NB4 (cell line): ENCODE measurements around the gene LRIG1.

Source experiments
- DNase-seq: peaks from one replicate; pipeline ENCODE4 v3.0.0; 2010; ENCODE audit warnings: low read depth
- H3K4me3 ChIP-seq: one replicate; pipeline ENCODE4 v1.5.1; 2011; ENCODE audit warnings: mild to moderate bottlenecking, low read depth, low read length, moderate library complexity
- MYC ChIP-seq: IDR thresholded peaks from 2 replicates; pipeline ENCODE4 v1.6.1; 2011; ENCODE audit warnings: low read depth, low read length
- POLR2A ChIP-seq: IDR thresholded peaks from 2 replicates; pipeline ENCODE4 v1.6.1; 2011; ENCODE audit warnings: mild to moderate bottlenecking; ENCODE audit not compliant: insufficient read length; ENCODE audit errors: extremely low read depth
- TF ChIP-seq, protein P1 (sequence below): IDR thresholded peaks from one replicate; pipeline ENCODE4 v1.5.1; 2012; ENCODE audit warnings: low read depth, low read length
- TF ChIP-seq, protein P2 (sequence below): IDR thresholded peaks from 2 replicates; pipeline ENCODE4 v1.6.1; 2011; ENCODE audit warnings: low read depth, low read length

The LRIG1 gene

DNA sequence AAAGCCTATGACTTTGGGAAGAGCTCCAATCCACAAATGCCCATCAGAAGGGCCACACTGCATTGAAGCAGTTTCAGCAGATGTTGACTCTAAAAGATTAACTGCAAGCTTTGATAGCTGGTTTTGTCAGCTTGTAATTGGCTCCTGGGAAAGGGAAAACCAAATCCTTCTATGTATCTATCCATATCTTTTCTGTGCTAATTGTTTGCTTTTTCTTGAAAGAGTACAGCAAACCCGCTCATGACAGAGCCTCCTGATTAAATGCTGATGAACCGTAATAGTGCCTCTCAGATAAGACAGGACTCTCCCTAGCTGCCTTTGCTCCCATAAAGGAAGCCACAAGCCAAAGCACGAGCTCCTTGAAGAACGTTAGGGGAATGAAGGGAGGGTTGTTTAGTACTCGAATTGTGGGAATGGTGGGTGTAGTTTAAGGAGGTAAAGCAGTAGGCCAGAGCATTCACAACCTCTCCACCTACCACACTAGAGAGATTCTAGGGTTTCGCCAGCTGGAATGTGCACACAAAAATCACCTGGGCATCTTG, 33.6 kb upstream of the LRIG1 start:
- H3K4me3 ChIP-seq: no peak overlapping the region
- no peak for DNase-seq
- TF ChIP-seq POLR2A (no peak), MYC (no peak)
- TF ChIP-seq, protein P1, sequence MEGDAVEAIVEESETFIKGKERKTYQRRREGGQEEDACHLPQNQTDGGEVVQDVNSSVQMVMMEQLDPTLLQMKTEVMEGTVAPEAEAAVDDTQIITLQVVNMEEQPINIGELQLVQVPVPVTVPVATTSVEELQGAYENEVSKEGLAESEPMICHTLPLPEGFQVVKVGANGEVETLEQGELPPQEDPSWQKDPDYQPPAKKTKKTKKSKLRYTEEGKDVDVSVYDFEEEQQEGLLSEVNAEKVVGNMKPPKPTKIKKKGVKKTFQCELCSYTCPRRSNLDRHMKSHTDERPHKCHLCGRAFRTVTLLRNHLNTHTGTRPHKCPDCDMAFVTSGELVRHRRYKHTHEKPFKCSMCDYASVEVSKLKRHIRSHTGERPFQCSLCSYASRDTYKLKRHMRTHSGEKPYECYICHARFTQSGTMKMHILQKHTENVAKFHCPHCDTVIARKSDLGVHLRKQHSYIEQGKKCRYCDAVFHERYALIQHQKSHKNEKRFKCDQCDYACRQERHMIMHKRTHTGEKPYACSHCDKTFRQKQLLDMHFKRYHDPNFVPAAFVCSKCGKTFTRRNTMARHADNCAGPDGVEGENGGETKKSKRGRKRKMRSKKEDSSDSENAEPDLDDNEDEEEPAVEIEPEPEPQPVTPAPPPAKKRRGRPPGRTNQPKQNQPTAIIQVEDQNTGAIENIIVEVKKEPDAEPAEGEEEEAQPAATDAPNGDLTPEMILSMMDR: no peak
- TF ChIP-seq, protein P2, sequence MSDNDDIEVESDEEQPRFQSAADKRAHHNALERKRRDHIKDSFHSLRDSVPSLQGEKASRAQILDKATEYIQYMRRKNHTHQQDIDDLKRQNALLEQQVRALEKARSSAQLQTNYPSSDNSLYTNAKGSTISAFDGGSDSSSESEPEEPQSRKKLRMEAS: no peak

DNA sequence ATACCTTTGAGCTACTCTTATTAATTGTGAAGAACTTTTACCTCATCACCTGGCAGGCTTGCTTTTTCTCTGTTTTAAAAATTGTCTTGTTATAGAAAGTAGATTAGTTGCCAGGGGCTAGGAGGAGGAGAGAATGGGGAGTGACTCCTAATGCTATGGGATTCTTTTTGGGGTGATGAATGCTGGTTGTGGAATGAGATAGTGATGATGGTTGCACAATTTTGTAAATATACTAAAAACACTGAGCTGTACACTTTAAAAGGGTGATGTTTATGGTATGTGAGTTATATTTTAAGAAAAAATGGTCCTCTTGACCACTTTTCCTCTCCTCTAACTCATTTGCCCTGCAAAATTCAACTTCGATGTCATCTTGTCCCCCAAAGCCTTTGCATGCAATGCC, 31.8 kb upstream of the LRIG1 start:
- no peak for DNase-seq
- no peak for TF ChIP-seq POLR2A
- TF ChIP-seq, protein P2: no peak
- TF ChIP-seq MYC: no peak
- TF ChIP-seq, protein P1: no peak
- H3K4me3 ChIP-seq: no peak overlapping the region

DNA sequence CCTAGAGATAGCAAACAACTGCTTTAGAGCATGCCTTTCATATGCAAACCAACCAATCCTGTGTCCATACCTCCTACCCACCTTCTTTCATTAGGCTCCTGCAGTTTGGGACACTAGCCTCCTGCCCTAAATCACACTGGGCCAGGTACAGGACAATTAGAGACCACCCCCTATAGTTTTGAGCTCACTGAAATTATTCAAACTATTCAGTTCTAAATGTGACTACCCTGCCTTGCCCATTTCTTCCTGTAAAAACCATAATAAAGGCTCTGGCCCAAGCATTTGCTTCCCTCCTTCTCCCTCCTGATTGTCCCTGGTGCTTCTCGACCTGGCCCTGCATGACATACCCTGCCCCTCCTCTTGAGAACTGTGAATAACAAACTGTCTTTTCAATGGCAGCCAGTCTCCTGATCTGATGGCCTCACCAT, 31.4 kb upstream of the LRIG1 start:
- H3K4me3 ChIP-seq: no peak overlapping the region
- TF ChIP-seq POLR2A (no peak), MYC (no peak)
- TF ChIP-seq, protein P1: no peak
- TF ChIP-seq, protein P2: no peak
- DNase-seq: no peak

DNA sequence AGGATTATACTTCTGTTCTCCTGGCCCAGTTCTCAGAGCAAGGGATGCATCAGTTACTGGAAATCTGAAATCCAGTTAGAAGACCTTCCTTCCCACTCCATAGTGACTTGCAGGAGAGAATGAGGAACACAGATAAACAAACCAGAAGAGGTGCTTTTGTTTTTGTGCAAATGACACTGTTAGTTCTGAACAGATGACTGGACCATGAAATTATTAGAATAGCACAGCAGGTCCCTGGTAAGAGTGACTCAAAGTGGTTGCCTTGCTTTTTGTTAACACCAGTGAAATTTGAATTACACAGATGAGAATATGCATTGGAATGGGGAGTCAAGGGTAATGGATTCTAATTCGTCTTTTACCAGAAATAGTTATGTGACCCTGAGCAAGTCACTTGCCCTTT, 30.4 kb upstream of the LRIG1 start:
- H3K4me3 ChIP-seq: no peak overlapping the region
- TF ChIP-seq, protein P1: no peak
- TF ChIP-seq, protein P2: no peak
- TF ChIP-seq MYC: no peak
- no peak for TF ChIP-seq POLR2A
- DNase-seq: no peak

DNA sequence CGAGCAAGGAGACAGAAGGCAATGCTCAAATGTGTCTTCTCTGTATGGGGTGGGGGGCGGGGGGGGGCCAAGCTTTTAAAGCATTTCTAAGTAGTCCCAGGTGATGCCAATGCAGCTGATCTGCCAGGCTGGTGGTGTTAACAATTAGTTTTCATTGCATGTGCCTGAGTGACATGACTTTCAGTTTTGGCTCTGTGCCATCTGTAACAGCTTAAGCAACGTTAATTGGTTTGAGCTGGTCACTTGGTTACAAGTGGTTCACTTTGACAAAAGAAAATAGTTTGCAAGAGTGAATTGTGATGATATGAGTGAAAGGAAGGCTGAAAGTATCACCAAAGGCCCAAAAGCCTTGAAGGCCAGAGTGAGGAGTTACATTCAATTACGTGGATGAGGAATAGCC, 26.4 kb upstream of the LRIG1 start:
- TF ChIP-seq, protein P2: no peak
- no peak for TF ChIP-seq MYC
- TF ChIP-seq, protein P1: no peak
- DNase-seq: no peak
- no peak overlapping the region for H3K4me3 ChIP-seq

DNA sequence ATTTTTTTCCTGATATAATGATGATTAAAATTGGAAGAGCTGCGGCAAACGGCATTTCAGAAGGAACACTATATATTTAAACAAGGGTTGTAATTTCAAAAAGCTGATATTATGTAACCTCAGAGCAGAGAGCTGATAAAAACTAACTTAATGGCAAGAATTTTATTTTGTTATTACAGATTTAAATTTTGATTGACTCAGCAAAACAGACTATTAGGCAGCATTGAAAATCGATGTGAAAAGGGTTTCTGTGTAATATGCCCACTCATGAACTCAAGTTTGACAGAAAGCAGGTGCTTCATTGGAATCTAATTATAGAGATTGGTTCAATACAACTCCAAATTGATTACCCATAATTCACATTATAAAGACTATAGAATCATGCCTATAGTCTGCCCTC, 24.9 kb upstream of the LRIG1 start:
- H3K4me3 ChIP-seq: no peak overlapping the region
- TF ChIP-seq, protein P1: no peak
- TF ChIP-seq MYC: no peak
- DNase-seq: no peak
